ENCODE results near the gene RAMP1. TPM values are rescaled to one million over a fixed set of nuclear protein-coding genes. Genes with fewer than 3 reads are reported as not detected.

RAMP1 gene
- total and polyA plus RNA-seq, 9 of the 15 experiments (the other 6 are each of a cell fraction or from before 2014, with no cell fraction given), result 0.72 to 0.77 TPM; not detected in 7

- peaks cover 0 to 1% of the 10 kb centered on the region in 2 experiments; a peak in 2 of 5 replicates for H3K4me1 ChIP-seq (replicated peaks in 1 of 2; ENCODE audit: control insufficient read depth in 2 of 2, insufficient read depth in 2 of 2, low read length in 2 of 2)
- H3K4me3 ChIP-seq, result no peak overlapping the region
- DNase-seq (ENCODE audit: extremely low read depth in 1 of 4, low spot score in 3 of 4), result no peak
- in situ Hi-C loops (cut with MboI) (loop anchor here (25.0 kb wide), 1 partner anchor 397 kb away; no protein-coding TSS in a partner anchor), intact Hi-C loops (cut with micrococcal nuclease) (no loop called here)
- no peaks in the 10 kb centered on the region for H3K9me1 ChIP-seq (ENCODE audit: control insufficient read depth, insufficient read depth, low read length)
- no peak overlapping the region for H3K27ac ChIP-seq (ENCODE audit: extremely low read depth, low read depth, low read length)
- ATAC-seq, result no peak
- H3K79me2 ChIP-seq (ENCODE audit: control insufficient read depth, insufficient read depth, low read length), result no peaks in the 10 kb centered on the region
- POLR2A ChIA-PET, result no interaction called here
- H3K4me2 ChIP-seq (ENCODE audit: insufficient read depth, low read length), result no peak overlapping the region
- no TSS peak for BruUV-seq (replicated peaks)
- WGBS (ENCODE audit: insufficient coverage, low coverage, missing lambda C conversion rate), result 24% methylated on average over 7 of the region's 9 CpGs
- CTCF ChIA-PET (ENCODE audit: low intra/inter-chr PET ratio), result no interaction called here
- no peaks in the 10 kb centered on the region for H3K36me3 ChIP-seq (ENCODE audit: control insufficient read depth, insufficient read depth, low read length)
- no peak overlapping the region for H2AFZ ChIP-seq (ENCODE audit: low read depth, low read length)
- FAIRE-seq, result no peak
- H3K27me3 ChIP-seq (ENCODE audit: control insufficient read depth in 2 of 2, insufficient read depth in 2 of 2, low read length in 2 of 2), result peaks cover 25 to 57% of the 10 kb centered on the region in 2 experiments
- H3K9me3 ChIP-seq (replicated peaks; ENCODE audit: control insufficient read depth, insufficient read depth, low read depth, low read length), result no peaks in the 10 kb centered on the region
- H4K20me1 ChIP-seq (replicated peaks; ENCODE audit: control insufficient read depth, insufficient read depth, low read length), result no peaks in the 10 kb centered on the region
- H3K9ac ChIP-seq (ENCODE audit: insufficient read depth in 1 of 2, low read depth in 2 of 2, low read length in 2 of 2), result no peak overlapping the region
- TF ChIP-seq HDAC3 (IDR thresholded peaks at IDR 0.05; ENCODE audit: borderline replicate concordance, partially characterized antibody) (no peak), MIER1 (IDR thresholded peaks at IDR 0.05; ENCODE audit: low read depth) (no peak), CEBPB (tag; IDR thresholded peaks at IDR 0.05) (no peak), ILF3 (IDR thresholded peaks at IDR 0.05; ENCODE audit: borderline replicate concordance) (no peak), AFF1 (IDR thresholded peaks at IDR 0.05; ENCODE audit: low read depth in 1 of 2, partially characterized antibody in 2 of 2) (no peak), MLLT1 (IDR thresholded peaks at IDR 0.05) (no peak), FOSL1 (tag; conservative IDR thresholded peaks at IDR 0.05) (no peak), SMARCA4 (IDR thresholded peaks at IDR 0.05) (no peak), TFAP4 (CRISPR knock-in tag; IDR thresholded peaks at IDR 0.05; ENCODE audit: borderline replicate concordance) (no peak), E4F1 (CRISPR knock-in tag; IDR thresholded peaks at IDR 0.05; ENCODE audit: borderline replicate concordance) (no peak), LEF1 (IDR thresholded peaks at IDR 0.05) (no peak), PRPF4 (IDR thresholded peaks at IDR 0.05; ENCODE audit: insufficient read depth, low read depth, low read length, poor library complexity, severe bottlenecking) (no peak), FIP1L1 (IDR thresholded peaks at IDR 0.05; ENCODE audit: low read depth, low read length, poor library complexity, severe bottlenecking) (no peak)
Measured at GRCh38 chr2:237864940-237865622, 5.7 kb downstream of the RAMP1 start.
